Astrocyte of the cerebellum (primary cell): ENCODE data around the gene ADAM15.

Experiments used
- DNase-seq: peaks from one replicate; pipeline ENCODE4 v3.0.0-alpha.2; 2011; ENCODE audit warnings: low read depth
- H3K4me3 ChIP-seq: 2 replicates; pipeline ENCODE4 v1.5.1; 2011; ENCODE audit warnings: mild to moderate bottlenecking, low read depth, low read length, moderate library complexity
- CTCF ChIP-seq: IDR thresholded peaks from 2 replicates; pipeline ENCODE4 v1.5.1; 2012; ENCODE audit warnings: low read length, low read depth, moderate library complexity, mild to moderate bottlenecking; ENCODE audit errors: missing control alignments
- in situ Hi-C: cut with HindIII; loops from 2 replicates; pipeline ENCODE4 v1.10.0; 2017; ENCODE audit warnings: low sequenced_read_pairs

ADAM15 gene

GRCh38 chr1:155037043-155037442 lies 14.1 kb upstream of the ADAM15 start:
- in situ Hi-C loops, result no loop called here
- DNase-seq, result no peak
- no peak for TF ChIP-seq CTCF
- H3K4me3 ChIP-seq, result no peak overlapping the region

GRCh38 chr1:155037851-155038441 lies 13.2 kb upstream of the ADAM15 start:
- TF ChIP-seq CTCF, result no peak
- DNase-seq, result no peak
- no peak overlapping the region for H3K4me3 ChIP-seq
- in situ Hi-C loops, result no loop called here

- no peak for DNase-seq
- in situ Hi-C loops, result no loop called here
- TF ChIP-seq CTCF, result no peak
- H3K4me3 ChIP-seq, result no peak overlapping the region
Observed at GRCh38 chr1:155038602-155039307, 12.4 kb upstream of the ADAM15 start.

- TF ChIP-seq CTCF, result no peak
- in situ Hi-C loops, result no loop called here
- no peak overlapping the region for H3K4me3 ChIP-seq
- DNase-seq, result no peak
Observed at GRCh38 chr1:155039308-155039669, 11.8 kb upstream of the ADAM15 start.

- no peak for DNase-seq
- no peak for TF ChIP-seq CTCF
- in situ Hi-C loops, result no loop called here
- H3K4me3 ChIP-seq, result no peak overlapping the region
Observed at GRCh38 chr1:155040358-155041093, 10.6 kb upstream of the ADAM15 start.

GRCh38 chr1:155042789-155043188 lies 8.3 kb upstream of the ADAM15 start:
- in situ Hi-C loops, result no loop called here
- TF ChIP-seq CTCF, result no peak
- no peak for DNase-seq
- no peak overlapping the region for H3K4me3 ChIP-seq
